Suppressor macrophage (primary cell): ENCODE data around the gene WFDC10B.
"Not testable (repeated sequence)": the region's sequence is repeated elsewhere in the genome, so short reads cannot be mapped to it uniquely, and the experiment has no call there.

ENCODE experiments used
- DNase-seq, 4 experiments: peaks; one replicate each; pipeline ENCODE4 v3.0.0-alpha.2; 2020 to 2022

Gene WFDC10B

DNA sequence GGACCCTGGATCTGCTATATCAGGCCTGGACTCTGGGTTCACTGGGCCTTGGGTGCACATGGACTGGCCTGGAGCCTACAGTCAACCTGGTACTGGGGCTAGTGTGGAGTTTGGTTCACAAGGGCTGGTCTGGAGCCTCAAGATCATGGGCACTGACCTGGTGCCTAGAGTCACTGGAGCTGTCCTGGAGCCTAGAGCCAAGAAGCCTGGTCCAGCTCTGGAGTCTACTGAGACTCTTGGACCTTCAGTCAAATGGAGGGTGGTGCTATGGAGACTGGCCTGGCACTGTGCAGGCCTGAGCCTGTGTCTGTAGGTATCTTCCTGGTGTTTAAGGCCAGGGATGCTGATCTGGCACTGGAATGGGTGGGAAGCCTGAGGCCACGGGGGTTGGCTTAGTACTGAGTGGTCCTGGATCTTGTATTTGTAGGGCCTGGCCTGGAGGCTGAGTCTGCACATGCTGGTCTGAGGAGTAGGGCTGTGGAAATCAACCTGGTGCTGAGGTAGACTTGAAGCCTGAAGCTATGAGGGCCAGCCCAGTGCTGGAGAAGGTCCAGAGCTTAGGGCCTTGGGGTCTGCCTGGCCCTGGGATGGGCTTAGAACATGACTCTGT is 57.3 kb downstream of the WFDC10B start:
- no peak for DNase-seq

DNA sequence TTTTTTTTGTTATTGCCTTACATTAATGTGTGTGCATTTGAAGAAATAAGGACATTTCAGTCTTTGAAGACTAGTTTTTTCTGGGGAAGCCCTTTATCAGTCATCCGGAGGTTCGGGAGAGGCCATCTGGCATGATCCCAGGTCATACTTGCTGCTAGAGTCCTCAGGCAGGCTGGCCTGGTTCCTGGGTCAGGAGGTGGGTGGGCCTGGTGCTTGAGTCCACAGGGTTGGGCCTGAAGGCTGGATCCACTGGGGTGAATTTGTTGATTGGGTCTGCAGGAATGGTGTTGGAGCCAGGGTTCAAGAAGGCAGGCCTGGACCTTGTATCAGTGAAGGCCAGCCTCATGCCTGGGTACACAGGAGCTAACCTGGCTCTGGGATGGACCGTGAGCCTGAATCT is 57.9 kb downstream of the WFDC10B start:
- DNase-seq = no peak

DNA sequence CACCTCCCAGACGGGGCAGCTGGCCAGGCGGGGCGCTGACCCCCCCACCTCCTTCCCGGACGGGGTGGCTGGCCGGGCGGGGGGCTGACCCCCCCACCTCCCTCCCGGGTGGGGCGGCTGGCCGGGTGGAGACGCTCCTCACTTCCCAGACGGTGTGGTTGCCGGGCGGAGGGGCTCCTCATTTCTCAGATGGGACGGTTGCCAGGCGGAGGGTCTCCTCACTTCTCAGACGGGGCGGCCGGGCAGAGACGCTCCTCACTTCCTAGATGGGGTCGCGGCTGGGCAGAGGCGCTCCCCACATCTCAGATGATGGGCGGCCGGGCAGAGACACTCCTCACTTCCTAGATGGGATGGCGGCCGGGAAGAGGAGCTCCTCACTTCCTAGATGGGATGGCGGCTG is 59.0 kb downstream of the WFDC10B start:
- not testable (repeated sequence) for DNase-seq

DNA sequence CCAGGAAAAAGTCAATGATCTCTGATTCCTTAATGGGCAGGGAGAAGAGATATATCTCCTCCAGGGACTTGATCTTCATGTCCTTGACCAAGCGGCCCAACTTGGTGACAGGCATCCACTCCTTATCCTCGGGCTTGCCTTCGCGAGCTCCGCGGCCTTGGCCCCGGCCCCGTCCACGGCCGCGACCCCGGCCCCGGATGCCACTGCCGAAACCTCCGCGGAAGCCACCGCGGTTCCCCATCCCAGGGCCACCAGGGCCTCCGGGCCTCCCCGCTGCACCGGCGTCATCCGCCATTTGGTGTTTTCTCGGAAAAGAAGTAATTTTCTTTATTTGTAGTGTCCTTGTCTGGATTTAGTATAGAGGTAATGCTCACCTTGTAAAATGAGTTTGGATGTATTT is 63.7 kb downstream of the WFDC10B start:
- DNase-seq = not testable (repeated sequence)

DNA sequence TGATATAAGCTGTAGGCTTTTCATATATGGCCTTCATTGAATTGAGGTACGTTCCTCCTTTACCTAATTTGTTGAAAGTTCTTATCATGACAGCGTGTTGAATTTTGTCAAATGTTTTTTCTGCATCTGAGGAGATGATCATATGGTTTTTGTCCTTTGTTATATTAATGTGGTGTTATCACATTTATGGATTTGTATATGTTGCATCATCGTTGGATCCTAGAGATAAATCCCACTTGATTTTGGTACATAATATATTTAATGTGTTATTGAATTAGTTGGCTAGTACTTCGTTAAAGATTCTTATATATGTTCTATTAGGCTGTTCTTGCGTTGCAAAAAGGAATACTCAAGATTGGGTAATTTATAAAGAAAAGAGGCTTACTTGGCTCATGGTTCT is 65.1 kb downstream of the WFDC10B start:
- DNase-seq = no peak

DNA sequence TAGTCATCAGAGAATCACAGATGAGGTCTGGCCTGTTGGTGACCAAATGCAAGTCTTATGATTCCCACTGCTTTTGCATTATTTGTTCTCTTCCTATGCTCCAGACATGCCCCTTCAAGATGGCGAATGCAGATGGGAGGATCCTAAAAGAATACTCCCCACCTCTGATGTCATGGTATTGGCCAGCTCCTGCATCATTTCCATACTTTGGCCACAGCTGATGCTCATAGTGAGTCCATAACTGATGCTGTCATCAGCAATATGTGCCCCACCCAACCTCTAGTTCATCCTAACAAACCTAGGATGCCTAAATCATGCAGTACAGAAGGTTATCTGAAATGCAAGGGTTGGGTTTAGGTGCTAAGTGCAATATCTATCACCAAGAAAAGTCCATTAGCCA is 68.3 kb downstream of the WFDC10B start:
- DNase-seq = no peak
